ENCODE measurements around the gene SPIN2B. TPM values are rescaled to one million over a fixed set of nuclear protein-coding genes. Genes with fewer than 3 reads are reported as not detected.

SPIN2B gene
- polyA plus RNA-seq (2012; ENCODE audit: insufficient read length, low read depth): 9.8 TPM

- TF ChIP-seq FOXP2 (optimal IDR thresholded peaks at IDR 0.05; ENCODE audit: borderline replicate concordance, extremely low read depth, extremely low read length, insufficient read depth) (no peak), POLR2AphosphoS5 (IDR thresholded peaks at IDR 0.05; ENCODE audit: low read depth, low read length) (peak; percentile 73), REST (IDR thresholded peaks at IDR 0.05; ENCODE audit: insufficient read depth in 1 of 2, low read depth in 2 of 2, low read length in 2 of 2) (no peak), TAF1 (IDR thresholded peaks at IDR 0.05; ENCODE audit: borderline replicate concordance, insufficient read depth, low read length) (peak; percentile 68; the same call in 1 of the 2 replicates), SIN3A (IDR thresholded peaks at IDR 0.05; ENCODE audit: borderline replicate concordance, insufficient read depth, low read length) (peak; percentile 24; the same call in 1 of the 2 replicates)
These were observed at the start of gene SPIN2B for GRCh38 chrX:57121162-57121755. Gene SPIN2B, minus strand, starts transcription at chrX:57121548.

GRCh38 chrX:57156397-57157049 is 35.2 kb upstream of the SPIN2B start:
- no peak for TF ChIP-seq REST (IDR thresholded peaks at IDR 0.05; ENCODE audit: insufficient read depth in 1 of 2, low read depth in 2 of 2, low read length in 2 of 2)
- no peak for TF ChIP-seq TAF1 (IDR thresholded peaks at IDR 0.05; ENCODE audit: borderline replicate concordance, insufficient read depth, low read length)
- TF ChIP-seq POLR2AphosphoS5 (IDR thresholded peaks at IDR 0.05; ENCODE audit: low read depth, low read length): no peak
- no peak for TF ChIP-seq FOXP2 (optimal IDR thresholded peaks at IDR 0.05; ENCODE audit: borderline replicate concordance, extremely low read depth, extremely low read length, insufficient read depth)
- TF ChIP-seq SIN3A (IDR thresholded peaks at IDR 0.05; ENCODE audit: borderline replicate concordance, insufficient read depth, low read length): no peak

GRCh38 chrX:57155171-57155570 is 33.8 kb upstream of the SPIN2B start:
- TF ChIP-seq SIN3A (IDR thresholded peaks at IDR 0.05; ENCODE audit: borderline replicate concordance, insufficient read depth, low read length): no peak

DNA sequence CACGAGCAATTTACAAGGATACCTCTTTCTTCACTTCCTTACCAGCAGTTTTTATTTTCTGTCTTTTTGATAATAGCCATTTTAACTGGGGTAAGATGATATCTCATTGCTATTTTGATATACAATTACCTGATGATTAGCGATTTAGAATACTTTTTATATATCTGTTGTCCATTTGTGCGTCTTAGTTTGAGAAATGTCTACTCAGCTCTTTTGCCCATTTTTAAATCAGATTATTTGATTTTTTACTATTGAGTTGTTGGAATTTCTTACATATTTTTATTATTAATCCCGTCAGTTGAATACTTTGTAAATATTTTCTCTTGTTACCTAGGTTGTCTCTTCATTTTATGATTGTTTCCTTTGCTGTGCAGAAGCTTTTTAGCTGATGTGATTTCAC is 17.3 kb upstream of the SPIN2B start:
- TF ChIP-seq SIN3A (IDR thresholded peaks at IDR 0.05; ENCODE audit: borderline replicate concordance, insufficient read depth, low read length) (no peak), REST (IDR thresholded peaks at IDR 0.05; ENCODE audit: insufficient read depth in 1 of 2, low read depth in 2 of 2, low read length in 2 of 2) (no peak), FOXP2 (optimal IDR thresholded peaks at IDR 0.05; ENCODE audit: borderline replicate concordance, extremely low read depth, extremely low read length, insufficient read depth) (no peak), TAF1 (IDR thresholded peaks at IDR 0.05; ENCODE audit: borderline replicate concordance, insufficient read depth, low read length) (no peak)

DNA sequence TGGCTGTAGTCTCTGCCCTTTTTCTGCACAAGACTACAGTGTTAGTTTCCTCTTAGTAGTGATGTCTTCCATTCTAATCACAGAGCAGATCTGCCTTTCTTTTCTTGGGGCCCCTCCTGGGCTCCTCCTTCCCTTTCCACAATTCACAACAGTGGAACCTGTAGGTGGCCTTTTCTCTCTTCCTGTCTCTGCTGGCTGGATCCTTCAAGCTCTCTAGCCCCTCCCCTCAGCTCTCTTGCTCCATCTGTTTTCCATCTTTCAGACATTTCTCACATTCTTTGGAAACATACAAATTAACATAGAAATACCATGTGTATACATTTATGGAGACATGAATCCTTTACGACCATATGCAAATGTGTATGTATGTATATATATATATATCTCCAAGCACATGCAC is 16.2 kb upstream of the SPIN2B start:
- TF ChIP-seq POLR2AphosphoS5 (IDR thresholded peaks at IDR 0.05; ENCODE audit: low read depth, low read length) (no peak), REST (IDR thresholded peaks at IDR 0.05; ENCODE audit: insufficient read depth in 1 of 2, low read depth in 2 of 2, low read length in 2 of 2) (no peak), FOXP2 (optimal IDR thresholded peaks at IDR 0.05; ENCODE audit: borderline replicate concordance, extremely low read depth, extremely low read length, insufficient read depth) (no peak), TAF1 (IDR thresholded peaks at IDR 0.05; ENCODE audit: borderline replicate concordance, insufficient read depth, low read length) (no peak), SIN3A (IDR thresholded peaks at IDR 0.05; ENCODE audit: borderline replicate concordance, insufficient read depth, low read length) (no peak)

All from PFSK-1 (cell line).